Measurements from ENCODE around the gene GJA3. TPM values are rescaled to one million over a fixed set of nuclear protein-coding genes. Genes with fewer than 3 reads are reported as not detected.

The GJA3 gene
- total and polyA plus RNA-seq, 2 experiments from 2014 or later = 0.16 to 0.23 TPM

- Histone ChIP-seq H3K27me3 (peaks cover 6% of the 10 kb centered on the region), H3K36me3 (replicated peaks; ENCODE audit: insufficient read depth, low read depth) (no peaks in the 10 kb centered on the region), H3K27ac (no peak overlapping the region), H3K4me2 (no peak overlapping the region), H3K79me2 (no peaks in the 10 kb centered on the region), H4K20me1 (ENCODE audit: insufficient read depth, poor library complexity, severe bottlenecking) (no peaks in the 10 kb centered on the region), H2AFZ (no peak overlapping the region), H3K4me1 (ENCODE audit: insufficient read depth) (no peaks in the 10 kb centered on the region), H3K9me3 (ENCODE audit: low read depth) (no peaks in the 10 kb centered on the region), H3K4me3 (no peak overlapping the region), H3K9me2 (replicated peaks; ENCODE audit: insufficient read depth) (no peaks in the 10 kb centered on the region)
- 73% methylated on average over 8 of the region's 8 CpGs for WGBS (ENCODE audit: low lambda C conversion rate, missing lambda C conversion rate)
- no peak for DNase-seq (ENCODE audit: low spot score)
- TF ChIP-seq EZH2phosphoT487 (IDR thresholded peaks at IDR 0.05; ENCODE audit: low read depth, severe bottlenecking, unreplicated experiment) = no peak
- TF ChIP-seq EZH2 (IDR thresholded peaks at IDR 0.05; ENCODE audit: borderline replicate concordance) = no peak
- no peak for TF ChIP-seq CTCF (IDR thresholded peaks at IDR 0.05; ENCODE audit: poor library complexity)
Measured at GRCh38 chr13:20101467-20102316, 59.2 kb downstream of the GJA3 start.

GRCh38 chr13:20099319-20099718 lies 61.5 kb downstream of the GJA3 start:
- H3K36me3 ChIP-seq (replicated peaks; ENCODE audit: insufficient read depth, low read depth) = no peaks in the 10 kb centered on the region
- H4K20me1 ChIP-seq (ENCODE audit: insufficient read depth, poor library complexity, severe bottlenecking) = no peaks in the 10 kb centered on the region
- peaks cover 6% of the 10 kb centered on the region for H3K27me3 ChIP-seq
- no peak for DNase-seq (ENCODE audit: low spot score)
- no peak overlapping the region for H3K4me3 ChIP-seq
- no peak overlapping the region for H3K27ac ChIP-seq
- H3K4me1 ChIP-seq (ENCODE audit: insufficient read depth) = no peaks in the 10 kb centered on the region
- H3K9me3 ChIP-seq (ENCODE audit: low read depth) = no peaks in the 10 kb centered on the region
- H3K9me2 ChIP-seq (replicated peaks; ENCODE audit: insufficient read depth) = no peaks in the 10 kb centered on the region
- H2AFZ ChIP-seq = no peak overlapping the region
- TF ChIP-seq EZH2phosphoT487 (IDR thresholded peaks at IDR 0.05; ENCODE audit: low read depth, severe bottlenecking, unreplicated experiment) (no peak), CTCF (IDR thresholded peaks at IDR 0.05; ENCODE audit: poor library complexity) (no peak), EZH2 (IDR thresholded peaks at IDR 0.05; ENCODE audit: borderline replicate concordance) (no peak)
- H3K79me2 ChIP-seq = no peaks in the 10 kb centered on the region
- WGBS (ENCODE audit: low lambda C conversion rate, missing lambda C conversion rate) = 72% methylated on average over 9 of the region's 9 CpGs
- no peak overlapping the region for H3K4me2 ChIP-seq

- Histone ChIP-seq H3K27me3 (no peaks in the 10 kb centered on the region), H3K27ac (no peak overlapping the region), H3K4me1 (ENCODE audit: insufficient read depth) (no peaks in the 10 kb centered on the region), H4K20me1 (ENCODE audit: insufficient read depth, poor library complexity, severe bottlenecking) (no peaks in the 10 kb centered on the region), H3K9me2 (replicated peaks; ENCODE audit: insufficient read depth) (no peaks in the 10 kb centered on the region), H3K4me2 (no peak overlapping the region), H2AFZ (no peak overlapping the region), H3K4me3 (no peak overlapping the region), H3K79me2 (no peaks in the 10 kb centered on the region), H3K36me3 (replicated peaks; ENCODE audit: insufficient read depth, low read depth) (no peaks in the 10 kb centered on the region), H3K9me3 (ENCODE audit: low read depth) (no peaks in the 10 kb centered on the region)
- WGBS (ENCODE audit: low lambda C conversion rate, missing lambda C conversion rate) = 66% methylated on average over 6 of the region's 6 CpGs
- DNase-seq (ENCODE audit: low spot score) = no peak
- TF ChIP-seq EZH2phosphoT487 (IDR thresholded peaks at IDR 0.05; ENCODE audit: low read depth, severe bottlenecking, unreplicated experiment) = no peak
- no peak for TF ChIP-seq EZH2 (IDR thresholded peaks at IDR 0.05; ENCODE audit: borderline replicate concordance)
- no peak for TF ChIP-seq CTCF (IDR thresholded peaks at IDR 0.05; ENCODE audit: poor library complexity)
Measured at GRCh38 chr13:20093951-20094350, 66.9 kb downstream of the GJA3 start.

Measured in hepatocyte (in vitro differentiated cells).